NCI-H1417 (cell line): ENCODE data around the gene CAPN1.
"Not testable (repeated sequence)": the region's sequence is repeated elsewhere in the genome, so short reads cannot be mapped to it uniquely, and the experiment has no call there.

Experiments
- DNase-seq, 3 experiments: peaks; one replicate each; lab custom pipeline; 2025; lab: John Stamatoyannopoulos, UW

The CAPN1 gene

DNA sequence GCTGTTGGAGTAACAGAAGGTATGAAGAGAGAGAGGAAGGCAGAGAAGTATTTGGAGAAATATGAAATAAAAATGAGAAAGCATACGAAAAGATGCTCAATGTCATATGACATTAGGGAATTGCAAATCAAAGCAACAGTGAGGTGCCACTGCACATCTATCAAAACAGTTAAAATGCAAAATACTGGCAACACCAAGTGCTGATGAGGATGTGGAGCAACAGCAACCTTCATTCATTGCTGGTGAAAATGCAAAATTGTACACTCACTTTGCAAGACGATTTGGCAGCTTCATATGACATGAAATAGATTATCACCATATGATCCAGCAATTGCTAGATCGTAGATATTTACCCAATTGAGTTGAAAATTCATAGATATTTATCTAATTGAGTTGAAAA, 21.1 kb upstream of the CAPN1 start:
- DNase-seq: no peak

DNA sequence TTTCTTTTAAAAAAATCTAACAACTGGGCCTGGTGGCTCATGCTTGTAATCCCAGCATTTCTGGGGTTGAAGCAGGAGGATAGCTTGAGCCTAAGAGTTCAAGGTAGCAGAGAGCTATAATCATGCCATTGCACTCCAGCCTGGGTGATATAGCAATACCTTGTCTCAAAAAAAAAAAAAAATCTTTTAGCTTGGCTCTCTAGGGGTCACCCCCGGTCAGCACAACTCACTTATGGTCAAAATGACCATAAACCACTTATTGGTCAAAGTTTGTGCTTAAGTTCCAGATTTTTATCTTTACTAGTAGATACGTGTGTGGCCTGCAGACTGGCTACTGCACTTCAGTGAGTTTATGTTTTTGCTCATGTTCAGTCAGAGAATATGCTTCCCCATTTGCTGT, 18.0 kb upstream of the CAPN1 start:
- DNase-seq: no peak

DNA sequence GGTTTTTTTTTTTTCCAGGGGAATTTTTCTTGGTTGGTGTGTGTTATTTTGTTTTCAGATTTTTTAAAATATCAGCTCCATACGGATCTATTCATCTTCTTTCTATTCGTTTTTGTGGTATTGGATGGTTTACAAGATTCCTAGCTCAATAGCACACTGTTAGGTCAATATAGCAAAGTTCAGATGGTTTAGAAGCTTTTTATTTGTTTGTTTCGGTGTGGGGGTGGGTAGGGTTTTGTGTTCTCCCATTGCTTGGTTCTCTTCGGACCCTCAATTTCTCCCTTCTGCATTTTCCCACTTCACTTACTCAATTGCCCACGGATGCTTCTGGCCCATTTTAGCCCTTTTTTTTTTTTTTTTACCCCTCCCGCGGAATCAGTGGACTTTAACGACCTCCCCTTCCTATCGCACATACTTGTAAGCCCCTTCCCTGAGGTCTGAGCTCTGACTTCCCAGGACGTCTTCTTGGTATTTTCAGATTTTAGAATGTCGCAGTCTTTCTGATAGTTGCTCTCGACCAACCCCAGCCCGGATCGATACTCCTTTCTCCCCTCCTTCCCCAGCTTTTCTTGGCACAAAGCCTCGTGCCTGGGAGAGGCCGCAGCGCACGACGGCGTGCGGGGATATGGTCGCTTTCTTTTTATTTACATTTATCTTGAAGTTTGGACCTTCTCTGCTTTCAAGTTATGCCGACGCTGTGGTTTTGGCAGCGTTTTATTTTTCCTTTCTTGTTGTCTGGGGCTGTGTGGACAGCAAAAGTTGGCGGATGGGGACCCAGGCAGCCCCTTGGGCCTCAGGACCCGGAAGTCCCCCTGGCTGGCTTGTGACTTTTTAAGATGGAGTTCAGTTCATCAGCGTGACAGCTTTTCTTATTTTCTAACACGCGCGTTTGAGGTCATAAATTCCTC, 16.1 kb upstream of the CAPN1 start:
- DNase-seq: no peak

DNA sequence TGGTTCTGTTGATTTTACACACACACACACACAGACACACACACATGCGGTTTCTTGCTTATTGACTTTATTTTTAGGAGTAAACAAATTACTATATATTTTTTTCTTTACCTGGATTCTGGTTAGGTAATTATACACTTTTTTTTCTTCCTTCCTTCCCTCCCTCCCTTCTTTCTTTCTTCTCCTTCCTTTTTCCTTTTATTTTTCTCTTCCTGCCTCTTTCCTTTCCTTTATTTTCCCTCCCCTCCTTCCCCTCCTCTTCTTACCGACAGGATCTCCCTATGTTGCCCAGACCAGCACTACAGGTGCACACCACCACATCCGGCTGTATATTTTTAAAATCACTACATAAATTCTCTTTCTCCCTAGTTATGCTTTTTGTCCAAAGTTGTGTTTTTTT, 14.8 kb upstream of the CAPN1 start:
- DNase-seq: no peak

DNA sequence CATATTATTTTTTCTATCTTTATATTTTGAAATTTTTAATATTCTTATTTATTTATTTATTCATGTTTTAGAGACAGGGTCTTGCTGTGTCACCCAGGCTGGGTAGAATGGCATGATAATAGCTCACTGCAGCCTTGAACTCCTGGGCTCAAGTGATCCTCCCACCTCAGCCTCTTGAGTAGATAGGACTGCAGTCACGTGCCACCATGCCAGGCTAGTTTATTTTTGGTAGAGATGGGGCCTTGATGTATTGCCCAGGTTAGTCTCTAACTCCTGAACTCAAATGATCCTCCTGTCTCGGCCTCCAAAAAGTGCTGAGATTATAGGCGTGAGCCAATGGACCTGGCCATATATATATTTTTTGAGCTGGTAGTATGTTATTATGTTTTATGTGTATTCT, 14.1 kb upstream of the CAPN1 start:
- DNase-seq: no peak

GRCh38 chr11:65169164-65169641, 12.5 kb upstream of the CAPN1 start:
- DNase-seq: no peak

DNA sequence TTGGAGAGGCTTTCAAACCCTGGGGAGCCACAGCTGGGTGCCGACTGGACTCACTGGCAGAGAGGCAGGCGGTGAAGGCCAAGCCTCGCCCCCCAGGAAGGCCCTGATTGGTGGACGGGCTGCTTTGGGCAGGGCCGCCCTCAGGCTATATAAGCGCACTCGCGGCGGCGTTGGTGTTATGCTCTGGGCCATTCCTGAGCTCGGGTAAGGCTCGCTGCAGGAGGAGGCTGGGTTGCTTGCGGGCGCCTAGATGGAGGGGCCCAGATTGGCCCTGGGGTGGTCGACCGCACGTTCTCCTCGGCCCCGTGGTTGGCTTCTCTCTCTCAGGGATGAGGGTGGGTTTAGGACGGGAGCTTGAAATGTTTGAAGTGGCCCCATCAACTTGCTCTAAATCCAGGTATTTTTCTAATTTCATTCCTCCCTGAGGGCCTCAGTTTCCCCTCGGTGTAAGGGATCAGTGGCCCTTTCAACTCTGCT, 11.6 kb upstream of the CAPN1 start, which contains the start of gene SPDYC:
Gene SPDYC, plus strand, starts transcription at position 176 of the 477 bp plus-strand sequence. CDS start 1,125 bp downstream, outside the sequence.
- DNase-seq: no peak

- no peak for DNase-seq
These were observed 9.1 kb upstream of the CAPN1 start for GRCh38 chr11:65172600-65172999.

DNA sequence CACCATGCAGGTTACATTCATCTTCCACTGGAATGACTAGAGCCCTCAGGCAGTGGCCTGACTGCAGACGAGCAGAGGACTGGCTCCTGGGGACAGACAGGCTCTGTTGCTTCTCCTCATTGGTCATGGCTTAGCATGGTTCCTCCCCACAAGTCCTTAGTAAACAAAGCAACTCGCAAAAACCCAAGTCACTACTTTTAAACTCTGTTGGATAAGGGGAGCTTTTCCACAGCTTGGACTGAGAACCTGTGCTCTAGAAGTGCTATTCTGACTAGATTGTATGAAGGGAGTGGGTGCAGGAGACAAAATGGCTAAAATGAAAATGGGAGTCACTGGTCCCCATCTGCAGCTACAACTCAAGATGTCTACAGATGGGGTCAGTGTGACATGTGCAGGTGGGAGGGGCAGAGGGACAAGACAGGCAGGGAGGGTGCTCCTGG, 7.1 kb upstream of the CAPN1 start:
- DNase-seq: not testable (repeated sequence)

GRCh38 chr11:65180877-65181568, 705 bp upstream of the CAPN1 start:
- peak; percentile 21 to 82 (median 79) for DNase-seq

DNA sequence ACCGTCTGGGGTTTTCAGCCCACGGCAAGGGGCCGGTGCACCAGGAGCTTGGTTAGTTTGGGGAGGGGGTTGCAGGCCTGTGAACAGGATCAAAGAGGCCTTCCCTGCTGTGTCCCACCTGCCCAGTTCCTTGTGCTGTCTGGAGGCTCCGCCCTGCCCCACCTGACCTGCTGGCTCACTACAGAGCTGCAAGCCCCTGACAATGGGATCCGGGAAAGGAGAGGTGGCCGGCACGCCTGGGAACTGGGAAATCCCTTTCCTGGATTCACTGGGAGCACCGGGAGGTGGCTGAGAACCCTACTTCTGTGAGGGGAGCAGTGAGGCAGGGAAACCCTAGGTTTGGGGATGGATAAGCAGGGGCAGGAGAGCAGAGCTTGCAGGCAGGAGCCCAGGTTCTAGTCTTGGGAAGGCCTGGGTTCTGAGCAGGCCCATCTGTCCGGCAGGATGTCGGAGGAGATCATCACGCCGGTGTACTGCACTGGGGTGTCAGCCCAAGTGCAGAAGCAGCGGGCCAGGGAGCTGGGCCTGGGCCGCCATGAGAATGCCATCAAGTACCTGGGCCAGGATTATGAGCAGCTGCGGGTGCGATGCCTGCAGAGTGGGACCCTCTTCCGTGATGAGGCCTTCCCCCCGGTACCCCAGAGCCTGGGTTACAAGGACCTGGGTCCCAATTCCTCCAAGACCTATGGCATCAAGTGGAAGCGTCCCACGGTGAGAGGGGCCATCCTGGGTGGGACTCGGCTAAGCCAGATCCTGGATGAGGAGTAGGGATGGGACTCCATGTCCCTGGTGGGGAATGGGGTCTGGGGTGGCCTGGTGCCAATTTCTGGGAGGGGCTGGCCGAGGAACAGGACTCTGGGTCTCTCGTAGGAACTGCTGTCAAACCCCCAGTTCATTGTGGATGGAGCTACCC, 786 bp downstream of the CAPN1 start:
- peak in 2 of 3 experiments; percentile 68 to 69 for DNase-seq

DNA sequence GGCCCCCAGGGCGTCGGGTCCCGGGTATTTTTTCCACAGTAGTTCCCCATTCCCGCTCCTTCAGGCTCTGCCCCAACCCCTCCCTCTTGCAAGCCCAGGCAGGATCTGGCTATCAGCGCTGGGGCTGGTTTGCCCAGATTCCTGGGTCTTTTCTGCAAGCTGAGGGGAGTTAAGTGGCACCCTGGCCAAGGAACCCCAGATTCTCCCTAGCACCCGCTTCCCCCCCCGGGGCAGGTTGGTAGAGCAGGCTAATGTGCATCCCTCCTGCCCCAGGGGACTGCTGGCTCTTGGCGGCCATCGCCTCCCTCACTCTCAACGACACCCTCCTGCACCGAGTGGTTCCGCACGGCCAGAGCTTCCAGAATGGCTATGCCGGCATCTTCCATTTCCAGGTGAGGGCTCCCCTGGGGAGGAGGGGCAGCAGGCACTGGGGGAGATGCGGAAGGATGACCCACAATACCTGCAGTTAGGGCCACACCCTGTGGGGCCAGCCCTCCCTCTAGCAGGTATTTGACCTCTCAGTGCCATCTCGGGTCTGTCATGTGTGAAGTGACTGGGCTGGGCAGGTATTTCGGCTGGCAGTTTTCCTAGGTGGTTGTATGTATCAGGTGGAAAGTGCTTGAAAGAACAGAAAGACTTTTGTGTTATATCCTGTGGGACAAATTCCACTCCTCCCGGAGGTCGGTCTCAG, 1.6 kb downstream of the CAPN1 start:
- peak in 1 of 3 experiments; percentile 58 for DNase-seq

- no peak for DNase-seq
These were observed 2.4 kb downstream of the CAPN1 start for GRCh38 chr11:65184146-65184545.

- DNase-seq: no peak
These were observed 3.4 kb downstream of the CAPN1 start for GRCh38 chr11:65185171-65185570.

GRCh38 chr11:65185869-65186341, 4.2 kb downstream of the CAPN1 start:
- no peak for DNase-seq

DNA sequence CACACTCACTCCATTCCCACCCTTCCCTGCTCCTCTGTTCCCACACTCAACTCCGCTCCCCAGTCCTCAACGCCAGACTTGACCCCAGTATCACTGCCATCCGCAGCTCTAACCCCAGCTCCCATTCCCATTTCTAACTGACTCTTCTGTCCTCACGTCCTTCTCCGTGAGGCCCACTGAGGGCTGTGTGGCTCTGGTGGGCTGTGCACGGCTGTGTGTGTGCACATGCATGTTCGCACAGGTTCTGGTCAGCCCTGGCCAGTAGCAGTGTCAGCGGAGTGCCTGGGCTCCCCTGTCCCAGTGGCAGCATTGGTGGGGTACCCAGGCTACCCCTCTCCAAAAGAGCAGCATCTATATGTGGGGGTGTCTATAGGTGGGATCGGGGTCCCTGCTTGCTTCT, 5.0 kb downstream of the CAPN1 start:
- no peak for DNase-seq

DNA sequence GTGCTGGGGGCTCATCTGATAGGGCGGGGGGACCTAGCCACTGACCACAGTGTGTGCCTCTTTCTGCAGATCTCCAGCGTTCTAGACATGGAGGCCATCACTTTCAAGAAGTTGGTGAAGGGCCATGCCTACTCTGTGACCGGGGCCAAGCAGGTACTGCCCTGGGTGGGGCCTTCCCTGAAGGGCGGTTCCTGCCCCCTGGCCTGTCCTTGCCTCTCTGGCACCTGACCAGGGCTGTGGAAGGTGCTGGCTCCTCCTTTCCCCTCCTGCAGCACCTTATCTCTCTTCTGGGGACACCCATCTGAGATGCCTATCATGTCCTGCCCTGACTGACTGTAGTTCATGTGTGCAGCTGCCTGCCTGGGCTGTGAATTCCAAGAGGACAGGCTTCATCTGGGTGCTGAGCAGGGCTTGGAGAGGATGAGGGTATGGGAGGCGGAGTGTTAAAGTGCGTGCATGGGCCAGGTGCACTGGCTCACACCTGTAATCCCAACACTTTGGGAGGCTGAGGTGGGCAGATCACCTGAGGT, 5.5 kb downstream of the CAPN1 start:
- DNase-seq: no peak

GRCh38 chr11:65187971-65188461, 6.3 kb downstream of the CAPN1 start:
- DNase-seq: no peak

DNA sequence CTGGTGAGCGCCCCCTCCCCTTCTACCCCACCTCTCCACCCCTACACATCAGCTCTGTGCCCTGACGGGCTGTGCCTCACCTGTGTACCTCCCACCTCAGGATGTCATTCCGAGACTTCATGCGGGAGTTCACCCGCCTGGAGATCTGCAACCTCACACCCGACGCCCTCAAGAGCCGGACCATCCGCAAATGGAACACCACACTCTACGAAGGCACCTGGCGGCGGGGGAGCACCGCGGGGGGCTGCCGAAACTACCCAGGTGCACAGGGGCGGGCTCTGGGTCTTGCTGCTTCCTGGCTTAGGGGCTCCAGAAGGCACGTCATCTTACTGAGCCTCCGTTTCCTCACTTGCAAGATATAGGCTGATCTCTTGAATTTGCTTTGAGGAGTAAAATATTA, 6.8 kb downstream of the CAPN1 start:
- no peak for DNase-seq

- no peak for DNase-seq
These were observed 7.5 kb downstream of the CAPN1 start for GRCh38 chr11:65189191-65189590.

- DNase-seq: no peak
These were observed 12.8 kb downstream of the CAPN1 start for GRCh38 chr11:65194564-65194963.
